PC-3 (cell line): ENCODE measurements around the gene SPATA16. TPM values are rescaled to one million over a fixed set of nuclear protein-coding genes. Genes with fewer than 3 reads are reported as not detected.

ENCODE experiments used
- ATAC-seq: fragments of 200-7000 bp; cut with Tn5 transposase; 2 replicates; pipeline ENCODE4 v1.9.1; 2020; ENCODE audit warnings: mild to moderate bottlenecking, moderate library complexity
- BruUV-seq: library from RNA; stranded (reverse); fragments of 400-500 nt; replicated peaks from 2 replicates; lab custom pipeline; 2021; lab: Mats Ljungman, UMichigan
- CTCF ChIA-PET: fragments of 300-600 bp; sonication (Branson Sonifier 250); formaldehyde crosslinking; loops from one replicate; lab custom pipeline; 2022; ENCODE audit warnings: antibody characterized with exemption; lab: Charles Lee
- POLR2A ChIA-PET: fragments of 300-600 bp; sonication (Branson Sonifier 250); formaldehyde crosslinking; loops from one replicate; lab custom pipeline; 2022; ENCODE audit warnings: antibody characterized with exemption; ENCODE audit not compliant: unreplicated experiment; lab: Charles Lee
- DNase-seq: peaks from one replicate; pipeline ENCODE4 v3.0.0-alpha.2; 2015
- H2AFZ ChIP-seq: fragments of 300-600 bp; sonication (generic); 2 replicates; pipeline ENCODE4 v1.6.0; 2016; ENCODE audit warnings: antibody characterized with exemption, low read length
- H3F3A ChIP-seq: fragments of 300-600 bp; sonication (generic); one replicate; pipeline ENCODE4 v1.6.0; 2017; ENCODE audit warnings: antibody characterized with exemption, low read length, control low read depth, mild to moderate bottlenecking; ENCODE audit not compliant: unreplicated experiment
- H3K27ac ChIP-seq: fragments of 300-600 bp; sonication (generic); 2 replicates; pipeline ENCODE4 v1.5.1; 2016; ENCODE audit warnings: mild to moderate bottlenecking, low read length
- H3K27me3 ChIP-seq: fragments of 300-600 bp; sonication (generic); 2 replicates; pipeline ENCODE4 v1.6.1; 2016; ENCODE audit warnings: low read length, mixed read lengths
- H3K36me3 ChIP-seq: fragments of 300-600 bp; sonication (generic); 2 replicates; pipeline ENCODE4 v1.6.1; 2016; ENCODE audit warnings: low read depth, mixed run types, low read length, mixed read lengths
- H3K4me1 ChIP-seq: fragments of 300-600 bp; sonication (generic); 2 replicates; pipeline ENCODE4 v1.5.1; 2016; ENCODE audit warnings: low read length; ENCODE audit not compliant: insufficient read depth
- H3K4me2 ChIP-seq: fragments of 300-600 bp; sonication (generic); 2 replicates; pipeline ENCODE4 v1.6.0; 2016; ENCODE audit warnings: low read length
- H3K4me3 ChIP-seq: fragments of 300-600 bp; sonication (generic); 2 replicates; pipeline ENCODE4 v1.5.1; 2016; ENCODE audit warnings: mild to moderate bottlenecking, low read length, mixed read lengths
- H3K79me2 ChIP-seq: fragments of 300-600 bp; sonication (generic); 2 replicates; pipeline ENCODE4 v1.6.1; 2017; ENCODE audit warnings: low read length, mixed read lengths
- H3K9ac ChIP-seq: fragments of 300-600 bp; sonication (generic); 2 replicates; pipeline ENCODE4 v1.6.0; 2016; ENCODE audit warnings: mild to moderate bottlenecking, low read length
- H3K9me2 ChIP-seq: fragments of 300-600 bp; sonication (generic); replicated peaks from 2 replicates; pipeline ENCODE4 v1.6.1; 2016; ENCODE audit warnings: mixed run types, low read length, mixed read lengths
- H3K9me3 ChIP-seq: fragments of 300-600 bp; sonication (generic); 2 replicates; pipeline ENCODE4 v1.6.1; 2016; ENCODE audit warnings: low read length, mixed read lengths
- H4K20me1 ChIP-seq: fragments of 300-600 bp; sonication (generic); 2 replicates; pipeline ENCODE4 v1.6.1; 2016; ENCODE audit warnings: low read length, mixed read lengths
- EZH2 ChIP-seq: fragments of 300-600 bp; sonication (generic); IDR thresholded peaks from one replicate; pipeline ENCODE4 v1.6.1; 2017; ENCODE audit warnings: antibody characterized with exemption, mild to moderate bottlenecking, low read length; ENCODE audit not compliant: unreplicated experiment
- EZH2phosphoT487 ChIP-seq: fragments of 300-600 bp; sonication (generic); IDR thresholded peaks from 2 replicates; pipeline ENCODE4 v1.6.1; 2018; ENCODE audit warnings: mild to moderate bottlenecking, antibody characterized with exemption, low read length, borderline replicate concordance
- intact Hi-C: fragments of 100-400 bp; cut with micrococcal nuclease; formaldehyde crosslinking; loops from 2 replicates; pipeline ENCODE4 v1.9.0; 2023
- total RNA-seq: library from RNA; depleted of rRNA; stranded (reverse); fragments of >200 nt; gene quantifications from 2 replicates; pipeline ENCODE4 v1.2.3, GENCODE V29; 2014
- TF ChIP-seq, protein P1 (sequence below): fragments of 300-600 bp; sonication (generic); conservative IDR thresholded peaks from 2 replicates; pipeline ENCODE4 v1.5.1; 2017; ENCODE audit warnings: antibody characterized with exemption, low read depth, mild to moderate bottlenecking, low read length

Gene SPATA16
- total RNA-seq, 1 experiment from 2014 or later, result not detected

DNA sequence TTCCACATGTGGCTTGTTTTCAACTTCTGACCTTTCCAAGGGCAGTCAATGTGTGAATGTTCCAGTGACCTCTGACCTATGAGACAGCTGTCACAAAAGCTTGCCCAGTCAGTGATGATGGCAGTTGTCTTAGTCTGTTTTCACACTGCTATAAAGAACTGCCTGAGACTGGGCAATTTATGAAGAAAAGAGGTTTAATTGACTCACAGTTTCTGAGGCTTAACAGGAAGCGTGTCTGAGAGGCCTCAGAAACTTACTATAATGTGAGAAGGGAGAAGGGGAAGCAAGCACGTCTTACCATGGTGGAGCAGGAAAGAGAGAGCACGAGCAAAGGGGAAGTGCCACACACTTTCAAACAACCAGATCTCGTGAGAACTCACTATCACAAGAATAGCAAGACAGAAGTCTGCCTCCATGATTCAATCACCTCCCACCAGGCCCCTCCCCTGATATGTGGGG is 294.9 kb downstream of the SPATA16 start:
- Histone ChIP-seq H3K36me3 (no peaks in the 10 kb centered on the region), H3K79me2 (no peaks in the 10 kb centered on the region), H3K4me2 (no peak overlapping the region), H3K9ac (no peak overlapping the region), H2AFZ (no peak overlapping the region), H3K9me2 (no peaks in the 10 kb centered on the region), H3K4me3 (no peak overlapping the region), H3K27ac (no peak overlapping the region), H3K9me3 (no peaks in the 10 kb centered on the region), H3K4me1 (no peaks in the 10 kb centered on the region), H4K20me1 (no peaks in the 10 kb centered on the region), H3F3A (no peaks in the 10 kb centered on the region), H3K27me3 (peaks cover 21% of the 10 kb centered on the region)
- intact Hi-C loops, result no loop called here
- ChIA-PET CTCF (no interaction called here), POLR2A (no interaction called here)
- ATAC-seq (no peak), DNase-seq (no peak)
- no TSS peak for BruUV-seq
- TF ChIP-seq EZH2phosphoT487, result no peak
- TF ChIP-seq, protein P1, sequence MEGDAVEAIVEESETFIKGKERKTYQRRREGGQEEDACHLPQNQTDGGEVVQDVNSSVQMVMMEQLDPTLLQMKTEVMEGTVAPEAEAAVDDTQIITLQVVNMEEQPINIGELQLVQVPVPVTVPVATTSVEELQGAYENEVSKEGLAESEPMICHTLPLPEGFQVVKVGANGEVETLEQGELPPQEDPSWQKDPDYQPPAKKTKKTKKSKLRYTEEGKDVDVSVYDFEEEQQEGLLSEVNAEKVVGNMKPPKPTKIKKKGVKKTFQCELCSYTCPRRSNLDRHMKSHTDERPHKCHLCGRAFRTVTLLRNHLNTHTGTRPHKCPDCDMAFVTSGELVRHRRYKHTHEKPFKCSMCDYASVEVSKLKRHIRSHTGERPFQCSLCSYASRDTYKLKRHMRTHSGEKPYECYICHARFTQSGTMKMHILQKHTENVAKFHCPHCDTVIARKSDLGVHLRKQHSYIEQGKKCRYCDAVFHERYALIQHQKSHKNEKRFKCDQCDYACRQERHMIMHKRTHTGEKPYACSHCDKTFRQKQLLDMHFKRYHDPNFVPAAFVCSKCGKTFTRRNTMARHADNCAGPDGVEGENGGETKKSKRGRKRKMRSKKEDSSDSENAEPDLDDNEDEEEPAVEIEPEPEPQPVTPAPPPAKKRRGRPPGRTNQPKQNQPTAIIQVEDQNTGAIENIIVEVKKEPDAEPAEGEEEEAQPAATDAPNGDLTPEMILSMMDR, result no peak

DNA sequence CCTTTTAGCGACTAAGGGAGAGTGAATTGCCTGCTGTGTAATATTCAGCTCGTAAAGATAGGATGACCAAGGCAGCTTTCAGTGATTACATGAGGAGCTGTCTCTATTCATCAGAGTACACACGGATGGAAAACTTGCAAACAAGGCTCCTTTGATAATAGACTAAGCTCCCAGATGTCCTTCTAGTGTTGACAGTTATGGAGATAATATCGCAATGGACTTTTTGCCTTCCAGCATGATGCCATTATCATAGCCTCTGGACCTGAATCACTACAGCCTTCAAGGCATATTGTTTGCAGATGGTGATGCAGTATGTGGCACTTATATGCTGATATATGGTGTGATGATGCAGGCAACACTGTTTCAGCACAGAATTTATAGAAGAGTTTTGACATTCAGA is 296.6 kb downstream of the SPATA16 start:
- H3K4me1 ChIP-seq, result no peaks in the 10 kb centered on the region
- TF ChIP-seq, protein P1, result no peak
- TF ChIP-seq EZH2, result no peak
- no peaks in the 10 kb centered on the region for H3K79me2 ChIP-seq
- no peaks in the 10 kb centered on the region for H3K9me2 ChIP-seq
- H3K4me2 ChIP-seq, result no peak overlapping the region
- no peak overlapping the region for H3K9ac ChIP-seq
- ATAC-seq (no peak), DNase-seq (no peak)
- POLR2A ChIA-PET, result no interaction called here
- CTCF ChIA-PET, result no interaction called here
- H4K20me1 ChIP-seq, result no peaks in the 10 kb centered on the region
- no peaks in the 10 kb centered on the region for H3K36me3 ChIP-seq
- BruUV-seq, result no TSS peak
- H2AFZ ChIP-seq, result no peak overlapping the region
- peaks cover 17% of the 10 kb centered on the region for H3K27me3 ChIP-seq
- intact Hi-C loops, result no loop called here
- H3K4me3 ChIP-seq, result no peak overlapping the region
- no peaks in the 10 kb centered on the region for H3K9me3 ChIP-seq
- H3K27ac ChIP-seq, result no peak overlapping the region
- no peaks in the 10 kb centered on the region for H3F3A ChIP-seq

DNA sequence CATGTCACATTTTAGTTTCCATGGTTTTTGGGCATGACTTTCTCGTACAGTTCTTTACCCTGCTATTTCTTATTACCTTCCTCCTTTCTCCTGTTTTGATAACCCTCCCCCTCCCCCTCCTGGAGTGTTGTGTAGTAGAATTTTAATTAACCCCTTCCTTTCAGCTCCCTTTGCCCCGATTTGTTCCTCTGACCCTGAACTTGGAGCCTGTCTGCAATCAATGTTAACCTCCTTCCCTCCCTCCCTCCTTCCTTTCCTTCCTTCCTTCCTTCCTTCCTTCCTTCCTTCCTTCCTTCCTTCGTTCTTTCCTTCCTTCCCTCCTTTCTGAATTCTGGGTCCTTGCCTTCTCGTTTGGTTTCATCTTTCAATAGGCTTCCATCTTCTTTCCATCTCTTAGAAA is 300.1 kb downstream of the SPATA16 start:
- H3K4me2 ChIP-seq, result no peak overlapping the region
- ATAC-seq (no peak), DNase-seq (no peak)
- no peak overlapping the region for H2AFZ ChIP-seq
- H3K27ac ChIP-seq, result no peak overlapping the region
- H3K27me3 ChIP-seq, result peaks cover 31% of the 10 kb centered on the region
- TF ChIP-seq EZH2 (no peak), EZH2phosphoT487 (no peak)
- TF ChIP-seq, protein P1, result no peak
- no peaks in the 10 kb centered on the region for H3K79me2 ChIP-seq
- H3F3A ChIP-seq, result no peaks in the 10 kb centered on the region
- ChIA-PET CTCF (no interaction called here), POLR2A (no interaction called here)
- no peak overlapping the region for H3K9ac ChIP-seq
- no peak overlapping the region for H3K4me3 ChIP-seq
- no peaks in the 10 kb centered on the region for H3K9me2 ChIP-seq
- intact Hi-C loops, result no loop called here
- no peaks in the 10 kb centered on the region for H3K9me3 ChIP-seq
- no peaks in the 10 kb centered on the region for H3K4me1 ChIP-seq
- H4K20me1 ChIP-seq, result no peaks in the 10 kb centered on the region
- no TSS peak for BruUV-seq
- no peaks in the 10 kb centered on the region for H3K36me3 ChIP-seq
